Measurements from ENCODE around the gene NFATC1. TPM values are rescaled to one million over a fixed set of nuclear protein-coding genes. Genes with fewer than 3 reads are reported as not detected.
A peak's percentile ranks its signal among the peaks of the same experiment; 100 is the strongest.

NFATC1 gene
- total RNA-seq, 1 donor from 2014 or later: 7.1 TPM

DNA sequence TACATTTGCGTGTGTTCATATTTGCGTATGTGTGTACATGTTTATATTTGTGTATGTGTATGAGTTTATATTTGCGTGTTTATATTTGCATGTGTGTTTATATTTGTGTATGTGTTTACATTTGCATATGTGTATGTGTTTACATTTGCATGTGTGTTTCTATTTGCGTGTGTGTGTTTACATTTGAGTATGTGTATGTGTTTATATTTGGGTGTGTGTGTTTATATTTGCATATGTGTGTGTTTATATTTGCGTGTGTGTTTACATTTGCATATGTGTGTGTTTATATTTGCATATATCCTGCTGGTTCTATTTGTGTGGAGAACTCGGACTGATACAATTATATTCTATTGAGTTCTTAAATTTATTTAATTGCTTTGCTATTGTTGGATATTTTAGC, 168.7 kb downstream of the NFATC1 start:
- H3K27me3 Mint-ChIP-seq (ENCODE audit: low read depth): no peaks in the 10 kb centered on the region
- H3K9me3 Mint-ChIP-seq (ENCODE audit: low read depth): no peaks in the 10 kb centered on the region
- no peak overlapping the region for H3K27ac Mint-ChIP-seq (ENCODE audit: unreplicated experiment)

DNA sequence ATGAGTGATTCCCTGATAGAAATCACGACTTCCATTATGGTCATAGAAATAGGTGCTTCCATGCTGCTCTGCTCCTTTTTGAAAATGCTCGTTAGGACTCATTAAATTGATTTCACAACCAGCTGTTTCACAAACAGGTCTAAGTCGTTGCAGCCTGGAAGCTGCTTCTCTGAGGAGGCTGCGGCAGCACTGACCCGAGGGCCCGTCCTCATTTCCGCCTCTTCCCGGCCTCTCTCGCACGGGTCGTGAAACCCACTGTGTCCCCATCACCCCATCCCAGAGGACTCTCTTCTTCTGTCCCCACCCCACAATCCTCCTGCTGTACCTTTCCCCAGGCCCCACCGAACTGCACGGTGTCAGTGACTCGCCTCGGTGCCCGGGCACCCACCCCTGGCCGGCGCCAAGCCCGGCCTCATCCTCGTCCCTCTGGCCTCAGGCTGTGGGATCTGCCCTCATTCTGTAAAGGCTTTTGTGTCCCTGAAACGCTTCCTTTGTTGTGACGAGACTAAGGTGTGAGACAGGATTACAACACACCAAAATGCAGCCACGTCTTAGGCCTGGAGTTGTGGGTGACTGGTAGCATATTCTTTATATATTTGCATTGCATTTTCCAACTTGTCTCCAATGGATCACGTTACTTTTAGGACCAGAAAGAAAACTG, 171.2 kb downstream of the NFATC1 start:
- TF ChIP-seq, protein P1, sequence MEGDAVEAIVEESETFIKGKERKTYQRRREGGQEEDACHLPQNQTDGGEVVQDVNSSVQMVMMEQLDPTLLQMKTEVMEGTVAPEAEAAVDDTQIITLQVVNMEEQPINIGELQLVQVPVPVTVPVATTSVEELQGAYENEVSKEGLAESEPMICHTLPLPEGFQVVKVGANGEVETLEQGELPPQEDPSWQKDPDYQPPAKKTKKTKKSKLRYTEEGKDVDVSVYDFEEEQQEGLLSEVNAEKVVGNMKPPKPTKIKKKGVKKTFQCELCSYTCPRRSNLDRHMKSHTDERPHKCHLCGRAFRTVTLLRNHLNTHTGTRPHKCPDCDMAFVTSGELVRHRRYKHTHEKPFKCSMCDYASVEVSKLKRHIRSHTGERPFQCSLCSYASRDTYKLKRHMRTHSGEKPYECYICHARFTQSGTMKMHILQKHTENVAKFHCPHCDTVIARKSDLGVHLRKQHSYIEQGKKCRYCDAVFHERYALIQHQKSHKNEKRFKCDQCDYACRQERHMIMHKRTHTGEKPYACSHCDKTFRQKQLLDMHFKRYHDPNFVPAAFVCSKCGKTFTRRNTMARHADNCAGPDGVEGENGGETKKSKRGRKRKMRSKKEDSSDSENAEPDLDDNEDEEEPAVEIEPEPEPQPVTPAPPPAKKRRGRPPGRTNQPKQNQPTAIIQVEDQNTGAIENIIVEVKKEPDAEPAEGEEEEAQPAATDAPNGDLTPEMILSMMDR (IDR thresholded peaks at IDR 0.05): no peak

More for the DNA sequence above, 168.7 kb downstream of the NFATC1 start:
- Mint-ChIP-seq H3K36me3 (ENCODE audit: low read depth) (no peaks in the 10 kb centered on the region), H3K4me1 (ENCODE audit: low read depth) (peaks cover 75% of the 10 kb centered on the region), H3K4me3 (ENCODE audit: unreplicated experiment) (no peak overlapping the region)
- TF ChIP-seq, protein P1 (IDR thresholded peaks at IDR 0.05): no peak
- DNase-seq (ENCODE audit: low spot score): no peak

GRCh38 chr18:79567481-79568147, 171.9 kb downstream of the NFATC1 start:
- DNase-seq (ENCODE audit: low spot score): peak; percentile 95
- Mint-ChIP-seq H3K27ac (ENCODE audit: unreplicated experiment) (peak overlapping the region; percentile 97), H3K4me3 (ENCODE audit: unreplicated experiment) (peak overlapping the region; percentile 58)

More for the DNA sequence above, 171.2 kb downstream of the NFATC1 start:
- Mint-ChIP-seq H3K9me3 (ENCODE audit: low read depth) (no peaks in the 10 kb centered on the region), H3K27ac (ENCODE audit: unreplicated experiment) (peak overlapping the region; percentile 97), H3K4me1 (ENCODE audit: low read depth) (peaks cover 81% of the 10 kb centered on the region), H3K4me3 (ENCODE audit: unreplicated experiment) (no peak overlapping the region), H3K27me3 (ENCODE audit: low read depth) (no peaks in the 10 kb centered on the region), H3K36me3 (ENCODE audit: low read depth) (no peaks in the 10 kb centered on the region)
- peak; percentile 52 for DNase-seq (ENCODE audit: low spot score)

GRCh38 chr18:79568543-79569205, 172.9 kb downstream of the NFATC1 start:
- TF ChIP-seq, protein P1 (IDR thresholded peaks at IDR 0.05): no peak
- peaks cover 4% of the 10 kb centered on the region for H3K36me3 Mint-ChIP-seq (ENCODE audit: low read depth)
- peak; percentile 72 for DNase-seq (ENCODE audit: low spot score)
- peaks cover 11% of the 10 kb centered on the region for H3K9me3 Mint-ChIP-seq (ENCODE audit: low read depth)
- no peaks in the 10 kb centered on the region for H3K27me3 Mint-ChIP-seq (ENCODE audit: low read depth)
- H3K4me1 Mint-ChIP-seq (ENCODE audit: low read depth): peaks cover 75% of the 10 kb centered on the region
- H3K27ac Mint-ChIP-seq (ENCODE audit: unreplicated experiment): peak overlapping the region; percentile 97
- H3K4me3 Mint-ChIP-seq (ENCODE audit: unreplicated experiment): no peak overlapping the region

More at GRCh38 chr18:79567481-79568147, 171.9 kb downstream of the NFATC1 start:
- H3K9me3 Mint-ChIP-seq (ENCODE audit: low read depth): peaks cover 3% of the 10 kb centered on the region
- peaks cover 2% of the 10 kb centered on the region for H3K36me3 Mint-ChIP-seq (ENCODE audit: low read depth)
- peaks cover 82% of the 10 kb centered on the region for H3K4me1 Mint-ChIP-seq (ENCODE audit: low read depth)
- TF ChIP-seq, protein P1 (IDR thresholded peaks at IDR 0.05): no peak
- no peaks in the 10 kb centered on the region for H3K27me3 Mint-ChIP-seq (ENCODE audit: low read depth)

DNA sequence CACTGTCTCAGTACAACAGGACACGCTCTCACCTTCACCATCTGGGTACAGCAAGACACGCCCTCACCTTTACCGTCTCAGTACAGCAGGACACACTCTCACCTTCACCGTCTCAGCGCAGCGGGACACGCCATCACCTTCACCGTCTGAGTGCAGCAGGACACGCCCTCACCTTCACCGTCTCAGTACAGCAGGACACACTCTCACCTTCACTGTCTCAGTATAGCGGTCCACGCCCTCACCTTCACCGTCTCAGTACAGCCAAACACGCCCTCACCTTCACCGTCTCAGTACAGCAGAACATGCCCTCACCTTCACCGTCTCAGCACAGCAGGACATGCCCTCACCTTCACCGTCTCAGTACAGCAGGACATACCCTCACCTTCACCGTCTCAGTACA, 174.0 kb downstream of the NFATC1 start:
- peak; percentile 72 for DNase-seq (ENCODE audit: low spot score)
- Mint-ChIP-seq H3K9me3 (ENCODE audit: low read depth) (peaks cover 11% of the 10 kb centered on the region), H3K4me3 (ENCODE audit: unreplicated experiment) (peak overlapping the region; percentile 17), H3K27me3 (ENCODE audit: low read depth) (no peaks in the 10 kb centered on the region), H3K36me3 (ENCODE audit: low read depth) (peaks cover 4% of the 10 kb centered on the region), H3K27ac (ENCODE audit: unreplicated experiment) (peak overlapping the region; percentile 83), H3K4me1 (ENCODE audit: low read depth) (peaks cover 68% of the 10 kb centered on the region)
- TF ChIP-seq, protein P1 (IDR thresholded peaks at IDR 0.05): no peak

Measured in chondrocyte (in vitro differentiated cells).